Eye (tissue), 1 donor: Measurements from ENCODE around the gene PHYKPL.
"Not testable (repeated sequence)": the region's sequence is repeated elsewhere in the genome, so short reads cannot be mapped to it uniquely, and the experiment has no call there.

Experiments
- DNase-seq: peaks from one replicate; pipeline ENCODE4 v3.0.0-alpha.2; 2015

The PHYKPL gene

DNA sequence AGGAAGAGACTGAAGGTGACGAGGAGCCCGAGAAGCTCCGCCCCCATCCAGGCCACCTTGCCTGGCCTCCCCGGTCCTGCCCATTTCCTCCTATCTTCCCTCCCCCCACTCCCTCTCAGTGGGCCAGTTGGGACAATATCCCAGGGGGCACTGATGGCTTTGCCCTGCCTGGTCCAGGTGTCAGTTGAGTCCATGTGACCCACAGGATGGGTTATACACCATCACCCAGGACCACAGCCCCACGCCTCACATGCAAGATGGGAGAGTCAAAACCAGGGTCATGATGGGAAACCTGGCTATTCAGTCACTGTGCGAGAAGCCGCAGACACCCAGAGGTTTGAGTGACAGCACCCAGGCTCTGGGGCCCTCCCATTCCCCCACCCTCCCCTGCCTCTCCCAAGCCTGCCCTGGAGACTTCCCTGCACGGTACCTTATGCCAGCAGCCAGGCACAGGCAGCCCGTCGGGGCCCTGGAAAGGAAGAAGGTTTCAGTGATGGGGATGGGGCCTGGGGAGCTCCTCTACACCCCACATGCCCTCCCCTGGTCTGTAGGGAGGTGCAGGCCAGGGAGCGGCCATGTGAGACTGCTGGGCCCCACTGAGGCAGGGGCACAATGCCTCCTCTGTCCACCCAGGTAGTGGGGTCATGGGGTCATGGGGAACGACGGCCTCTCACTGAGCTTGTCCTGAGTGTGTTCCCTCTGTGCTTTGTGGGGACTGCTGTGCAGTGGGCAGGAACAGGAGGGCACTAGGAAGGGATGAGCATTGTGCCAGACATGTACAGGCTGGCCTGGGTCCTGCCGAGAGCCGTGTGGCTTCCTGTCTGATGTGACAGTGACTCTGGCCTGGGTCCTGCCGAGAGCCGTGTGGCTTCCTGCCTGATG, 6.3 kb upstream of the PHYKPL start:
- DNase-seq, result no peak

DNA sequence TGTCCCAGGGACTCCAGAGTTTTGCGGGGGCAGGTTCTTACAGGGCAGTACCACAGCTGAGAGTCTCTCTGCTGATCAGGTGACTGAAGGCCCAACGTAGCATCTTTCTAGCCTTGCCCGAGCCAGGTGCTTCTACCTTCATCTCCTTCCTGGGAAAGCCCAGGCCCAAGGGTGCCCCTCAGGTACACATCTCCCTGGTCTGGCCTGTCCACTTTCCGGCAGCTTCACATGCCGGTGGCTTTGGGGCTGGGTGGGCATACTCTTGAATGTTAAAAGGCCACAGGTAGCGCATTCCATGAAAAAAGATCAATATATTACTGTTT, 5.7 kb upstream of the PHYKPL start:
- no peak for DNase-seq

DNA sequence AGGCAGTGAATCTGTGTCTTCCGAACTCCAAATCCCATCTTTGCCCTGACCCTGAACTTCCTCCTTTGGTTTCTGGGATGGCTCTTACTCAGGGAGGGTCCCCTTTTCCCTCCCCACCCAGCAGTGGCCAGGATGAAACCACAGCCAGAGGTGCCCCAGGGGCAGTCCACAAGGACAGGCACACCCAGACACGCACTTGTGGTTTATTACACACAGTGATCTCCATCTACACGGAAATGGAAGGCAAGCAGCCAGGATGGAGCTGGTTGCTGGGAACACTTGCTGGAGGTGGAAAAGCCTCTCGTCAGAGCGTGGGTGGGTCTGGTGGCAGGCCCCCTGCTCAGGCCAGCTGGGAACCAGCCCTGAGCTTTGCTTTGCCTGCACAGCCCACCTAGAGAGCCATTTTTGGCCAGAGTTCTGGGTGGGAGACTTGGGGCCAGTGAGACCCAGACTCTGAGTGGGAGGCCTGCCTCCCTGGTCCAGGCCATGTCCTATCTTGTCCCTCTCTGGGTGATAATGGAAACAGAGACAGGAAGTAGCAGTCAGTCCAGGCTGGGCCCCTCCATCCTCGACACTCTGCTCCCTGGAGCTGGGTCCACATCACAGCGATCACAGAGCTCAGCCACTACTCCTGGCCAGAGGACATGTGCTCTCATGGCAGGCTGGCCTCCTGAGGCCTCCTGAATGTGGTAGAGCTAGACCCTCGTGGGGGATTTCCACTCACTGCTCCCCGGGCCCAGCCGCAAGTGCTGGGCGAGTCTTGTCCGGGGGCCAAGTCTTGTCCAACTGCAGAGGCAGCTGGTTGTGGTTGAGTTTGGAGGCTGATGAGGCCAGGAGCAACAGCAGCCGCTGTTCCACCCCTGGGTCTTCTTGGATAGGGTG, 5.1 kb upstream of the PHYKPL start:
- no peak for DNase-seq

DNA sequence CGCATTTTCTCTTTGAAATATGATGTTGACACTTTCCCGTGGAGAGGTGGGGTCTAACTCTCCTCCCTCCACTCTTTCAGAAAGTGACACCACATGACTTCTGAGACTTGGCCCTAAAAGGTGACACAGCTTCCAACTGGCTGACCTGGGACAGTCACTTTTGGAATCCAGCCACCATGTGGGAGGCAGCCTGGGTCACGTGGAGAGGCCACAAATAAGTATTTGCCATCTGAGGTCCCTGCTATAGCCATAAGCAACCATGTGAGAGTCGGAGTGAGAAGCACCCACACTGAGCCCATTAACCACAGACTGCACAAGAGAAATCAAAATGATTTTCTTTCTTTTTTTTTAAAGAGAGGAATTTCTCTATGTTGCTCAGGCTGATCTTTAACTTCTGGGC, 4.1 kb upstream of the PHYKPL start:
- DNase-seq, result no peak

DNA sequence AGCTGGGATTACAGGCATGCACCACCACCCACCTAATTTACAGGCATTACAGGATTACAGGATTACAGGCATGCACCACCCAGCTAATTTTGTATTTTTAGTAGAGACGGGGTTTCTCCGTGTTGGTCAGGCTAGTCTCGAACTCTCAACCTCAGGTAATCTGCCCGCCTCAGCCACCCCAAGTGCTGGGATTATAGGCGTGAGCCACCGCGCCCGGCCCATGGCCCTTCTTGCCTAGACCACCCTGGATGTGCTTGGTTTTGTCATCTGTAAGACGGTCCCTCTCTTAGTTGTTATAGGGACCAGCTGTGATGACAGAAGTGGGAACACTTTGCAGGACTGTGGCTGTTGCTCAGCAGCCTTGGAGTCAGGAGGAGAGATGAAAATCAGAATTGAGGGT, 3.5 kb upstream of the PHYKPL start:
- DNase-seq, result no peak

DNA sequence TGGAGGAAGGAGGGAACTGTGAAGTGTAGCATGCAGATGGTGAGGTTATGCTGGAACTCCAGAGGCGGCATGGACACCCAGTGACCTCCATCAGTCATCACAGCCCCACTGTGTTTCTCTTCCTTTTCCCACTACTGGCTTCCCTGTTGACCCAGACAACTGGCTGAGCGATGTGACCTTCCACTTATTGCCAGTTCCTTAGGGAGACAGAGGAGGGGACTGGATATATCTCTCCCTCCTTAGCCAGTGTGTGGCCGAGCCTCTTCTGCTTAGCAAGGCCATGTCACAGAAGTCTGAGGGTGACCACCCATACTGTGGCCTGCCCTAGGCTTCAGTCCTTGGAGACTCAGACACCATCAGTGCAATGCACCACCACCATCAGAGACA, 3.0 kb upstream of the PHYKPL start:
- no peak for DNase-seq

DNA sequence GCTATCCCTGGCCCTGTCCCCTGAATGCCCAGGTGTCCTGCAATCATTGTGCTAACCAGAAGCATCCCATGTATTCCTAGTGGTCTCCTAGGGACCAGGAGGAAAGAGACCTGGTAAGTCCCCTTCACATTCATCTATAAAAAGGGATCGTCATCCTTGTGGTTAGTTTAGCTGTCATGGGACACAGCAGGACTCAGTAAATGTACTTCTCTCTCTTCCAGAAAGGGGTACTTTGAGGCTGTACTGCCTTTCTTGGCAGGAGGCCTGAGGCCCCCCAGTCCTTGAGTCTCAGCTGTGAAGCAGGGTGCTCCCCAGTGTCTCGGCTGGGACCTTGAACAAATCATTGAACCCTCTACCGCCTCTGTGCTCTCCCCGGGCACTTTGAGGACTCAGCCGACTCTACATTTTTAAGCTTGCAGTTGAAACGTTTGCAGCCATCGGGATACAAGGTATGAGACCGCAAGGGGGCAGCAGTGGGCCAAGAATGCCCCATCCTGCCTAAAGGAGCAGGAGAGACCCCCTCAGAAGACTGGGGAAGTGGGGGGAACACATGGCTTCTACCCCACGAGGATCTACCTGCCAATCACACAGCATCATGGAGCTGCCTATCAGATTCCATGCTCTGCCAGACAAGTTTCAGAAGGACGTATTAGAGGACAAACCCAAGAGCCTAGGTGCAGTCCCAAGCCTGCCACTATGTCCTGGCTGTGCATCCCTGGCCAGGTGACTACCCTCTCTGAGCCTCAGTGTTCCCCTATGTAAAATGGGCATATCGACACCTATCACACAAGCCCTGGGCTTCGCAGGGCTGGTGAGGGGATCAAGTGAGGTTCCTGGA, 2.4 kb upstream of the PHYKPL start:
- peak; percentile 92 for DNase-seq

DNA sequence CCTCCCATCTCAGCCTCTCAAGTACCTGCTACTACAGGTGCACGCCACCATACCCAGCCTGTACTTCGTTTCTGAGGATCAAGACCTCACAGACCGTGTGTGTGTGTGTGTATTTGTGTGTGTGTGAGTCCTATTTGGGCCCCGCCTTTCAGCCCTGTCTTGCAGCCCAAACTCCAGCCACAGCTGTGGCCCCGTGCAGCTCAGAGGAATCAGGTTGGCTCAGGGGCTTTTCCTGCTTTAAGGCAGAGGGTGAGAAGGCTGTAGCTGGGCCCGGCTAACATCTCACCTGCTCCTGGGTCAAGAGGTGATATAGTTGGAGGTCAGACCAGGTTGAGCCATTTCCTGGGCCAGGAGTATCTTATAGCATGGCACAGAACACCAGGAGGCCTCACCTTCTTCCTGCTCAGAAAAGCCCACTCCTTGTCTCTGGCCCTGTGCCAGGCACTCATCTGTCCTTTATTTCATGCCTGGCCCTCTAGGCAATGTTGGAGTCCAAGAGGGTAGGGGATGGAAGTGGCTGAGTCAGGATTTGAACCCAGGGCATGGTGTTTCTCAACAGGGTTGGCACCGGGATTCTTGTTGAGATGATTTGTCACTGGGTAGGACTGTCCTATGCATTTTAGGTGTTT, 1.6 kb upstream of the PHYKPL start:
- no peak for DNase-seq

DNA sequence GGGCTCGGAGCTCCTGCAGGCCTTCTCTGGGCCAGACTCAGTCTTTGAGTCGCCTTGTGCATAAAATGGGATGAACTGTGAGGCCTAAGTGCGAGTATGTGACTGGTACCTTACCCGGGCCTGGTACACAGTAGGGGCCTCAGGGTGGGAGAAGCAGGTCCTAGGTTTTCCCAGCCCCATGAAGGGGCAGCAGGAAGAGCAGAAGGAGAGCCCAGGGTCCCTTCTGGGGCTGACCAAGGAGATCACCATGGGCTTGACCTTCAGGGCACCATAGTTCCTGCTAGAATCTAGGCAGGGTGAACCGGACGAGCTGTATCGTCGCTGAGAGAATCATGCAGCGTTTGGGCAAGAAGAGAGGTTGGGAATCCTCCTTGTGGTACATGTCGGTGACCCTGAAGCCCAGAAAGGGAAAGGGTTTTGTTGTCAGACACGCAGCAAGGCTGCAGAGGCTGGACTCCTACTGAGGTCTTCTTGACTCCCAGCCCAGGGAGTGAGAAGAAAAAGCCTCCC, 373 bp upstream of the PHYKPL start:
- peak; percentile 23 for DNase-seq

DNA sequence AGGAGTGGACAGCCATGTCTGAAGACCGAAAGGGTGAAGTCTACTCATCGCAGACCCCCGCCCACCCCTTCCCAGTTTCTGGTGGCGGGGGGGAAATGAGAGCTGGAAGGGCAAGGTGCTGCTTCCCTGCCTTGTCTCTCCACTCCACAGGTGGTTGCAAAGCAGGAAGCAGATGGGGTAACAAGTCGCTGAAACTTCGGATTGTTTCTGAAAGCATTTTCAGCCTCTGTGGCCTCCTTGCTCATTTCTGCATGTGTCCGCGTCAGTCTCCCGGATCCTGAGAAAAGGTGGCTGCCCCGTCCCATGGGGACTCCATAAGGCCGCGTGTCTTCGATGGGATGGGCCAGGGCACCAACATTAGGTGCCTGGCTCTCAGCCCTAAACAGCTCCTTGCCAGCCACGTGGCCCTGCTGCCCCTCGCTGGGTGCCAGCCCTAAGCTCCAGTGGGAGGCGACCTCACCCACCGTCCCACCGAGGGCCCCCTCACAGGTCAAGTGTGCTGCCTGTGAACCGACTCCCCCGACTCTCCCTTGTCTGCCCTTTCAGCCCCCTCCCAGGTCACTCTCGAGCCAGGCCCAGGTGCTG, 971 bp downstream of the PHYKPL start:
- no peak for DNase-seq

DNA sequence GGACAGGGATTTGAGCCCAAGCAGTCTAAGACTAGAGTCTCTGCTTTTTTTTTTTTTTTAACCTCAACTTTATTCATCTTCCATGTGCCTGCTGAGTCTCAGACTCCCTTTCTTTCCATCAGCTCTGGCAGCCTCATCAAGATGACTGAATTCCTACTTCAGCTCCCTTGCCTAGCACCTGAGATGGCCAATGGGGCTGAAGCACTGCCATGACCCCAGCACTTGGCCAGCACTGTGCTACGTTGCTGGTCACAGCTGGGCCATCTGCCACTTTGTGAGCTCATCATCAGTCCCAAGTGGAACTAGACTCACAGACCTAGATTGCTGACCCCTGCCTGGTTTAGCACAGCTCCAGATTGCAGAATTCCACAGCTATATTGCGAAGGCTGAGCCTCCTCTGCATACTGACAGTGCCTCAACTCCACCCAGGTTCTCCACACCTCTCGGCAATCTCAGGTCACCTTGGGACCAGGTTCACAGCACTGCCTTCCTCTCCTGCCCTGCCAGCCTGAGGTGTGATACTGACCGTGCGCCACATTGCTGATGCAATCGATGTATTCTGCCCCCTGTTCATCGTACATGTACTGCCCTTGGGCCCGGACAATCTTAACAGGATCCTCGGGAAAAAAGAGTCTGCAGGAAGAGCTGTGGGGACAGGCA, 1.6 kb downstream of the PHYKPL start:
- DNase-seq, result no peak

DNA sequence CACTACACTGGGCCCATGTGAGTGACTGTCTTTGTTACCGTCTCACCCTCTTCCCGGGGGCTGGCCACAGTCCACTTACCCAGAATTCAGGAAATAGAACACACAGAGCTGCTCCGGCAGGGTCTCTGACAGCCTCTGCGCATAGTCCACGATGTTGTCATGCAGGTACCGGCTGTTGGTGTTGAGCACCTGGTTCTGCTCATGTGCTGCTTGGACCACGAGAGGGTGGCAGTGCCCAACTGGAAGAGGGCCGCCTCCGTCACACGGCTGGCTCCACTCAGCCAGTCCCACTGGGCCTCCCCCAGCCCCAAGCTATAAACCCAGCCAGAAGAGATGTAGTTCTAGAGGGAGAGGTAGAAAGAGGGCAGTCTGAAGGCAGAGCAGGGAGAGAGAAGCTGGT, 2.7 kb downstream of the PHYKPL start:
- no peak for DNase-seq

DNA sequence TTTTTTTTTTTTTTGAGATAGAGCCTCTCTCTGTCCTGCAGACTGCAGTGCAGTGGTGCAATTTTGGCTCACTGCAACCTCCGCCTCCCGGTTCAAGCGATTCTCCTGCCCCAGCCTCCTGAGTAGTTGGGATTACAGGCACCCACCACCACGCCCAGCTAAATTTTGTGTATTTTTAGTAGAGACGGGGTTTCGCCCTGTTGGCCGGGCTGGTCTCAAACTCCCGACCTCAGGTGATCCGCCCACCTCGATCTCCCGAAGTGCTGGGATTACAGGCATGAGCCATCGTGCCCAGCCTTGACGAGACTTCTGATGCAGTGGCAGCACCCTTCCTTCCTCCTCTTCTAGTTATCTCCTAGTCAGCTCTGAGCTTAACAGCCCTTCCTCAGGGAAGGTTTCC, 3.5 kb downstream of the PHYKPL start:
- DNase-seq, result not testable (repeated sequence)

DNA sequence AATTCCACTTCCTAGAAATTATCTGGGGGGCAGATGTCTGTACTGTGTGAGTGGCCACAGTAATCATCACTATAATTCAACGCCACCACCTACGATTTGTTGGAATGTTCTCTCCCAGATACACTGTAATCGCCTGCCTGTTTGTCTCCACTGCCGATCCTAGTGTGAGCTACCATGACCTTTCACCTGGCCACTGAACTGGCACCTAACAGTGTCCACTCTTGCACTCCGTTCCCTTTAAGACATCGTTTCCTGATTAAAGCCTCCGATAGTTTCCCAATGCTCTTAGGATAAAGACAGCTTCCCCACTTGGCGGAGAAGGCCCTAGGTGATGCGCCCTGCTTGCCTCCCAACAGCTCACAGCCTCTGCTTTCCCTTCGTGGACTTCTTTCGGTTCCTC, 4.0 kb downstream of the PHYKPL start:
- no peak for DNase-seq

DNA sequence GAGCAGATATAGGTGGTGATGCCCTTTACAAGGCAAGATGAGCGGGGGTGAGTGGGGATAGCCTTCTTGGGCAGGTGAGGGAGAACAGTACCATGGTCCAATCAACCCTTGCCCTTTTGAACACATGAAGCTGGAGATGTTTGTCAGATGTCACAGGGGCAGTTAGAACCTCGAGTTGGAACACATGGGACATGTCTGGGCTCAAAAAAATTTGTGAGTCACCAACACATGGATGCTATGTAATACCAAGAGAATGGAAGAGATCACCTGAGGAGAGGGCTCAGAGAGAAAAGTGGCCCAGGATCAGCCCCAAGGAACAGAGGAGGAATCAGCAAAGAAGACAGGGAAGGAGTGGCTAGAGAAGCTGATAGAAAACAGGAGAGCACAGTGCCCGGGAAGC, 4.7 kb downstream of the PHYKPL start:
- DNase-seq, result no peak

DNA sequence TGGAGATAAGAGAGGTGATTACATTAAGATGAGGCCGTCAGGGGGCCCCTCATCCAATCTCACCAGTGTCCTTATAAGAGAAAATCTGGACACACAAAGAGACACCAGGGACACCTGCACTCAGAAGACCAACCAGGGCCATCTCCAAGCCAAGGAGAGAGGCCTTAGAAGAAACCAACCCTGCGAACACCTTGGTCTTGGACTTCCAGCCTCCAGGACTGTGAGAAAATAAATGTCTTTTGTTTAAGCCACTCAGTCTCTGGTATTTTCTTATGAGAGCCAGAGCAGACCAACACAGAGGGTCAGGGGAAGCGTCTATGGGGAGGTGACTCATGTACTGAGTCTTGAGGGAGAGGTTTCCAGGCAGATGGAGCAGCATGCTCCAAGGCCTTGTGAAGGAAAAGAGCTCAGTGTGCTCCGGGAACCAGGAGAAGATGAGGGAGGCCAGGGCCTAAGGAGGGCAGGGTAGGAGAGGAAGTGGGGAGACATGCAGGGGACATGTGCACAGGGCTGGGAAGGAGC, 5.4 kb downstream of the PHYKPL start:
- no peak for DNase-seq

DNA sequence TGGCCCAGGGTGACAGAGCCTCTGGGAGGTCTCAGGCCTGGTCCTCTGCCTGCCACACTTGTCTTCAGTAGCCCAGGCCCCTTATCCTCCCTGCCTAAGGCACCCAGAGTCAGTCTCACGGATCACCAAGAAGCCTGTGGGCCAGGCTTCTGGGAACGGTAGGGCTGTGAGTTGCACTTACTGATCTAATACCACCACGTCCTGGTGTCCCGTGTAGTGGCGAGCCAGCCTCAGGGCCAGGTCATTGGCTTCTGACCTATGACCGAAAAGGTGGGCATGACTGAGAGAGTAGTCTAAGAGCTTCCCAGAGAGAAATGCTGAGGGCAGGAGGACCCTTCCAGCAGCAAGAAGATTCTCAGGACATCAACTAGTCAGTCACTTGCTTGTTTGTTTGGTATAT, 7.4 kb downstream of the PHYKPL start:
- DNase-seq, result no peak

DNA sequence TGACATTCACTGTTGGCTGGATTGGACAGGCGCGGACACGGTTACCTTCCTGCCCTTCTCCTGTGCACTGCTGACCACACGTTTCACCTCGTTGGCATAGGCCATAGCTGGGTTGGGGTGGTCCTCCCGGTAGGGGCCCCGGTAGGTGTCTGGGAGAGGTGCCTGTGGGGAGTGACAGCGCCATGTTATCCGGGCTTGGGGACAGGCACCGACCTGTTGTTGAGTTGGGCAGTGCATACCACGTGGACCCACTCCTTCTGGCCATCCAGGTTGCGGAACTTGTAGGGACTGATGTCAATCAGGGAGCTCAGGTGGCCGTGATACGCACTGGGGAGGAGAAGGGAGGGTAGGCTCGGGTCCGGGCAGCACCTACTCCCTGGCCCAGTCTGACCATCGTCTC, 8.2 kb downstream of the PHYKPL start:
- DNase-seq, result no peak

DNA sequence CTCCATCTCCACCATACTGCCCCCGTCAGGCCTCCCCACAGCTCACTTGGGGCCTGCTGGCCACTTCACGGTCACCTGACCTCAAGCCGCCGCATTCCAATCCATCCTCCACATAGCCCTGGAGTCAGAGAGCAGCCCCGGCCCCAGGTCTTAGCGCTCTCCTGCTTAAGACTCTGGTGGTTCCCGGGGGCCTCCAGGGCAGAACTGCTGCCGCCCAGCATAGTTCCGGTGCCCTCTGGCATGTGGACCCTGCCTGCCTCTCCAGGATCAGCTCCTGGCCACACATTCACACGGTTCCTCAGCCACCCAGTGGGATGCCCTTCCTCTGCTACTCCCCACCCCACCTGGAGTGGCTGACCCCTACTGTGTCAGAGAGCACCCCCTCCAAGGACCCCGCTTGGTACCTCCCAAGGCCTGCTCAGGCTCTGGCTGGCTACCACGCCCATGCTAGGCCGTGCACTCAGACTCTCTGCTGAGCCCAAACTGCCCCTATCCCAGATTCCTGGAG, 8.7 kb downstream of the PHYKPL start:
- peak; percentile 67 for DNase-seq

DNA sequence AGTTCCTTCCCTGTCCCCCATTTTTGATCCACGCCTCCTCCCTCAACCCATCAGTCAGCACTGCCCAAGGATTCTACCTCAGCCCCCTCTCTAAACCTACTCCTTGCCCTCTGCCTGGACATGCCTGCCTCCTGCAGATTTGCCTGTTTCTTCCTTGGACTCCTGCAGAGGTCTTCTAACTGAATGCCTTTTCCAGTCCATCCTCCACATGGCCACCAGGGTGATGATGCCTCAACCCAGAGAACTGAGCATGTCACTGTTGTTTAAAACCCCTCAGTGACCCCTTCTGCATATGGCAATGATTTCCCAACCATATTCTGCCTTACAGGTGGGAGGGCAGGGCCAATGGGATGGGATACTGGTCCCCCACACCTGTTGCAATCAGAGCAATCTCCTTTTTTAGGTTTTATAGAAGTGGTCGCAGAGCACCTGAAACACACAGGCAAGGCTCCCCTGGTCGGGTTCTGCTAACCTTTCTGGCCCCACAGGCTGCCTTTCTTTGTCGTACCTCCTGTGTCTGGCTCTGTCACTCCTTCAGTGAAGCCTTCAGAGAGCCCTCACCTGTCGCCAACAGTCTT, 9.3 kb downstream of the PHYKPL start:
- DNase-seq, result no peak

DNA sequence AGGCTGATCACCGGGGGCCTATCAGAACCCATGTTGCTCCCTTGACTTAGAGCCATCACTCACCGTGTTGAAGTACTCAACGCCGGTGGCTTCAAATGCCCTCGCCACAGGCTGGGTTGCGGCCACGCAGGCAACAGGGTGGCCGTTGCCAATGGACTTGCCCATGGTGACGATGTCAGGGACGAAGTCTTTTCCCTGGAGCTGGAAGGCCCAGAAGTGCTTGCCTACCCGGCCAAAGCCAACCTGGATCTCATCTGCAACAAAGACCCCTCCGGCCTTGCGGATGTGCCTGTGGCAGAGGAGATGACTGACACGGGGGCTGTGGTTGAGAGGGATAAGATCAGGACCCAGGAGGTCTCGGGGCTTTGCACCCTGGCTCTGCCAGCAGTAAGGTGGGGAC, 10.3 kb downstream of the PHYKPL start:
- DNase-seq, result no peak
